HepG2 (cell line): Measurements from ENCODE around the gene HMGN4. TPM values are rescaled to one million over a fixed set of nuclear protein-coding genes. Genes with fewer than 3 reads are reported as not detected.

Source experiments
- ARID3A ChIP-seq: IDR thresholded peaks from 2 replicates; pipeline ENCODE4 v1.6.1; 2012; ENCODE audit warnings: low read depth, low read length, improper control_type of control experiment
- ELF3 ChIP-seq: IDR thresholded peaks from 2 replicates; pipeline ENCODE4 v1.6.1; 2016; ENCODE audit warnings: missing genetic modification reagents, missing compliant biosample characterization
- FOXO1 ChIP-seq: sonication (generic); formaldehyde crosslinking; IDR thresholded peaks from 2 replicates; pipeline ENCODE4 v1.4.0; 2020; ENCODE audit warnings: missing genetic modification reagents
- KIAA2018 ChIP-seq: sonication (generic); formaldehyde crosslinking; IDR thresholded peaks from 2 replicates; pipeline ENCODE4 v1.5.0; 2020; ENCODE audit warnings: mild to moderate bottlenecking, missing genetic modification reagents, borderline replicate concordance
- MED1 ChIP-seq: sonication (generic); formaldehyde crosslinking; IDR thresholded peaks from 2 replicates; pipeline ENCODE4 v1.4.0; 2020; ENCODE audit warnings: missing genetic modification reagents
- MIER2 ChIP-seq: IDR thresholded peaks from 2 replicates; pipeline ENCODE4 v1.6.1; 2016; ENCODE audit warnings: missing biosample characterization, missing genetic modification reagents
- MXI1 ChIP-seq: IDR thresholded peaks from 3 replicates; pipeline ENCODE4 v1.6.1; 2012; ENCODE audit warnings: low read depth, low read length, inconsistent platforms, borderline replicate concordance
- MYC ChIP-seq: sonication (generic); formaldehyde crosslinking; IDR thresholded peaks from 2 replicates; pipeline ENCODE4 v1.9.0; 2021; ENCODE audit warnings: missing genetic modification reagents, borderline replicate concordance
- NCOR1 ChIP-seq: fragments of 200-600 bp; sonication (generic); IDR thresholded peaks from 2 replicates; pipeline ENCODE4 v1.7.0; 2017; ENCODE audit warnings: antibody characterized with exemption, low read length, borderline replicate concordance
- PTBP1 ChIP-seq: fragments of 200-400 bp; formaldehyde crosslinking; IDR thresholded peaks from 2 replicates; pipeline ENCODE4 v1.6.1; 2018; ENCODE audit warnings: low read length, low read depth; ENCODE audit not compliant: poor library complexity, severe bottlenecking
- SOX5 ChIP-seq: IDR thresholded peaks from 2 replicates; pipeline ENCODE4 v1.6.1; 2016; ENCODE audit warnings: borderline replicate concordance
- TFDP1 ChIP-seq: IDR thresholded peaks from 2 replicates; pipeline ENCODE4 v1.6.1; 2016; ENCODE audit warnings: missing compliant biosample characterization, missing genetic modification reagents, borderline replicate concordance
- TOE1 ChIP-seq: sonication (generic); formaldehyde crosslinking; IDR thresholded peaks from 2 replicates; pipeline ENCODE4 v1.4.0; 2020; ENCODE audit warnings: mild to moderate bottlenecking, missing genetic modification reagents
- ZNF264 ChIP-seq: sonication (generic); formaldehyde crosslinking; IDR thresholded peaks from 2 replicates; pipeline ENCODE4 v1.4.0; 2020; ENCODE audit warnings: missing genetic modification reagents
- ZNF572 ChIP-seq: sonication (generic); formaldehyde crosslinking; IDR thresholded peaks from 2 replicates; pipeline ENCODE4 v1.5.1; 2020; ENCODE audit warnings: mild to moderate bottlenecking, missing genetic modification reagents
- ZNF652 ChIP-seq: IDR thresholded peaks from 2 replicates; pipeline ENCODE4 v1.6.1; 2016; ENCODE audit warnings: low read depth, borderline replicate concordance
- ZNF768 ChIP-seq: sonication (generic); formaldehyde crosslinking; IDR thresholded peaks from 2 replicates; pipeline ENCODE4 v1.4.0; 2020; ENCODE audit warnings: missing genetic modification reagents
- ZNF816 ChIP-seq: sonication (generic); formaldehyde crosslinking; IDR thresholded peaks from 2 replicates; pipeline ENCODE4 v1.8.0; 2022; ENCODE audit warnings: missing genetic modification reagents, mild to moderate bottlenecking, borderline replicate concordance
- polyA plus RNA-seq, 8 experiments: library from polyadenylated mRNA; depleted of rRNA in 3 of 8; stranded (reverse) in 7 of 8; unstranded in 1 of 8; fragments of >200 nt; fragmentation: Illumina TruSeq in 4 of 8; extraction: Trizol in 4 of 8; gene quantifications; 2 replicates each; pipeline versions ENCODE4 v1.2.1 to v1.2.3, GENCODE V29; 2011 to 2016; ENCODE audit warnings: low read depth in 4 of 8, missing spikeins in 1 of 8, mixed read lengths in 1 of 8; ENCODE audit not compliant: insufficient read depth in 1 of 8
- total RNA-seq, 5 experiments: library from RNA; depleted of rRNA; stranded (reverse); fragments of >200 nt; fragmentation: Illumina TruSeq; extraction: Trizol; gene quantifications; 2 replicates each; pipeline ENCODE4 v1.2.3, GENCODE V29; 2016; ENCODE audit warnings: low read depth in 1 of 5

Gene HMGN4
- total and polyA plus RNA-seq, 2 of the 13 experiments (the other 11 are each of a cell fraction or from before 2014, with no cell fraction given), result 39.9 to 52.1 TPM

GRCh38 chr6:26516481-26517427 lies 21.4 kb upstream of the HMGN4 start (continued):
- no peak for TF ChIP-seq ZNF768 (CRISPR knock-in tag)
- TF ChIP-seq MYC (CRISPR knock-in tag), result no peak
- TF ChIP-seq SOX5 (CRISPR knock-in tag), result peak; percentile 51; the same call in 1 of the 2 replicates
- TF ChIP-seq MIER2 (CRISPR knock-in tag), result no peak
- TF ChIP-seq NCOR1, result peak; percentile 82
- 0 out of 2 replicates have a peak, but pooled peaks have one; percentile 61 for TF ChIP-seq TOE1 (CRISPR knock-in tag)
- TF ChIP-seq PTBP1, result no peak
- no peak for TF ChIP-seq ZNF572
- peak; percentile 74; the same call in 1 of the 2 replicates for TF ChIP-seq ARID3A
- TF ChIP-seq ZNF652, result peak; percentile 29; the same call in 1 of the 2 replicates
- TF ChIP-seq ZNF816 (CRISPR knock-in tag), result no peak; the same call in 1 of the 2 replicates
- no peak for TF ChIP-seq FOXO1 (CRISPR knock-in tag)
- peak; percentile 70 for TF ChIP-seq ELF3
- TF ChIP-seq MXI1, result peak; percentile 52; the same call in 1 of the 3 replicates
- 0 out of 2 replicates have a peak, but pooled peaks have one; percentile 43 for TF ChIP-seq ZNF264
- TF ChIP-seq TFDP1, result no peak
- peak; percentile 63 for TF ChIP-seq MED1
- TF ChIP-seq KIAA2018, result no peak
